Epithelial cell of esophagus (primary cell): ENCODE data around the gene RIMOC1.

Experiments used
- DNase-seq: peaks from one replicate; pipeline ENCODE4 v3.0.0; 2010; ENCODE audit warnings: low read depth
- H3K4me3 ChIP-seq: 2 replicates; pipeline ENCODE4 v1.5.1; 2011; ENCODE audit warnings: mild to moderate bottlenecking, low read length, control low read depth
- CTCF ChIP-seq: IDR thresholded peaks from 2 replicates; pipeline ENCODE4 v1.5.1; 2011; ENCODE audit warnings: low read depth, mild to moderate bottlenecking, low read length, control low read depth, inconsistent platforms; ENCODE audit not compliant: insufficient read depth; ENCODE audit errors: missing control alignments

Gene RIMOC1

GRCh38 chr5:41891066-41891707 lies 13.0 kb upstream of the RIMOC1 start:
- DNase-seq: no peak
- no peak for TF ChIP-seq CTCF
- H3K4me3 ChIP-seq: no peak overlapping the region

- H3K4me3 ChIP-seq: no peak overlapping the region
- no peak for TF ChIP-seq CTCF
- DNase-seq: no peak
Measured at GRCh38 chr5:41892031-41892430, 12.1 kb upstream of the RIMOC1 start.

- H3K4me3 ChIP-seq: no peak overlapping the region
- DNase-seq: no peak
- no peak for TF ChIP-seq CTCF
Measured at GRCh38 chr5:41893074-41893851, 10.9 kb upstream of the RIMOC1 start.

GRCh38 chr5:41896230-41896629 lies 7.9 kb upstream of the RIMOC1 start:
- no peak overlapping the region for H3K4me3 ChIP-seq
- DNase-seq: no peak
- no peak for TF ChIP-seq CTCF

GRCh38 chr5:41903382-41903891 lies 707 bp upstream of the RIMOC1 start:
- TF ChIP-seq CTCF: no peak
- DNase-seq: no peak
- H3K4me3 ChIP-seq: peak overlapping the region; percentile 83

- no peak overlapping the region for H3K4me3 ChIP-seq
- DNase-seq: no peak
- no peak for TF ChIP-seq CTCF
Measured at GRCh38 chr5:41906151-41906550, 2.0 kb downstream of the RIMOC1 start.
